Spleen (tissue), 11 donors: ENCODE results near the gene EGLN3. TPM values are rescaled to one million over a fixed set of nuclear protein-coding genes. Genes with fewer than 3 reads are reported as not detected.

Experiments
- DNase-seq: peaks from one replicate; pipeline ENCODE4 v3.0.0-alpha.2; 2020
- H3K27ac ChIP-seq, 8 donors: fragments of 200-600 bp; sonication (generic) in 7 of 8; 1 replicate in 4 of 8; 2 replicates in 4 of 8; pipeline versions ENCODE4 v1.5.0 to v1.8.0; 2016 to 2021; ENCODE audit warnings: inconsistent platforms in 4 of 8, mild to moderate bottlenecking in 4 of 8, moderate library complexity in 1 of 8
- H3K27me3 ChIP-seq, 7 donors: fragments of 200-600 bp; sonication (generic) in 6 of 7; replicated peaks in 1 of 7; 1 replicate in 4 of 7; 2 replicates in 3 of 7; pipeline versions ENCODE4 v1.5.0 to v1.8.0; 2016 to 2021; ENCODE audit warnings: inconsistent platforms in 3 of 7, mild to moderate bottlenecking in 1 of 7
- H3K36me3 ChIP-seq, 6 donors: fragments of 200-600 bp; sonication (generic) in 5 of 6; 1 replicate in 4 of 6; 2 replicates in 2 of 6; pipeline versions ENCODE4 v1.5.0 to v1.8.0; 2016 to 2021; ENCODE audit warnings: inconsistent platforms in 2 of 6
- H3K4me1 ChIP-seq, 6 donors: fragments of 200-600 bp; sonication (generic) in 5 of 6; 1 replicate in 3 of 6; 2 replicates in 3 of 6; pipeline versions ENCODE4 v1.5.0 to v1.8.0; 2016 to 2021; ENCODE audit warnings: inconsistent platforms in 3 of 6
- H3K4me3 ChIP-seq, 8 donors: fragments of 200-600 bp; sonication (generic) in 7 of 8; 1 replicate in 4 of 8; 2 replicates in 4 of 8; pipeline versions ENCODE4 v1.5.0 to v1.8.0; 2016 to 2021; ENCODE audit warnings: inconsistent platforms in 4 of 8, mild to moderate bottlenecking in 4 of 8, moderate library complexity in 2 of 8
- H3K9me3 ChIP-seq, 8 donors: fragments of 200-600 bp; sonication (generic) in 7 of 8; 1 replicate in 4 of 8; 2 replicates in 4 of 8; pipeline versions ENCODE4 v1.5.0 to v1.8.0; 2016 to 2021; ENCODE audit warnings: inconsistent platforms in 4 of 8
- POLR2A ChIP-seq, 3 donors: fragments of 450-650 bp; IDR thresholded peaks; one replicate each; pipeline ENCODE4 v1.5.1; 2017; ENCODE audit warnings: antibody characterized with exemption in 3 of 3, mild to moderate bottlenecking in 1 of 3
- POLR2AphosphoS5 ChIP-seq, 3 donors: sonication (generic); formaldehyde crosslinking; IDR thresholded peaks; one replicate each; pipeline ENCODE4 v1.5.1; 2017; ENCODE audit warnings: antibody characterized with exemption in 3 of 3
- WGBS, 5 donors: extraction: QIAGEN DNeasy Blood & Tissue Kit in 3 of 5; methylation state at CpG; one replicate each; pipeline versions ENCODE4 v1.1.5 to v1.1.7; 2013 to 2018; 5-methylcytosine and 5-hydroxymethylcytosine counted together
- intact Hi-C: fragments of 100-400 bp; cut with DNase I; formaldehyde crosslinking; loops from one replicate; pipeline ENCODE4 v1.15.0; 2023; ENCODE audit warnings: low total_unique reads
- polyA plus RNA-seq, 3 donors: library from polyadenylated mRNA; stranded (reverse); fragments of 200-250 nt; gene quantifications; one replicate each; pipeline ENCODE4 v1.2.1, GENCODE V29; 2013
- total RNA-seq, 7 donors: library from RNA; depleted of rRNA in 3 of 7; stranded (reverse); fragments of >200 nt in 3 of 7; fragmentation: NEBNext Ultra II Directional in 4 of 7; extraction: Animal tissue kit (Norgen Biotek cat#: 25700) in 4 of 7; gene quantifications; one replicate each; pipeline versions ENCODE4 v1.1.0 to v1.2.1, GENCODE V29; 2016 to 2021
- TF ChIP-seq, protein P1 (sequence below), 11 experiments: fragments of 200-600 bp in 7 of 11; fragments of 450-650 bp in 4 of 11; sonication (generic) in 4 of 11; IDR thresholded peaks in 8 of 11; conservative IDR thresholded peaks in 3 of 11; 1 replicate in 7 of 11; 2 replicates in 4 of 11; pipeline versions ENCODE4 v1.4.0 to v1.8.0; 2016 to 2021; ENCODE audit warnings: antibody characterized with exemption in 11 of 11, inconsistent platforms in 4 of 11, mild to moderate bottlenecking in 1 of 11
- donor health status: healthy with polysubstance abuse.
- donor health status: DM: no; HTN: no; CAD: no; lungs with moderate emphysema.
- donor health status: DM: no; HTN: no; CAD: no.
- donor health status: Bipolar disorder and iron deficiency.
- donor health status: healthy.
- donor health status: DM: no; HTN: no; CAD: no.
- donor health status: DM: yes; HTN: yes; CAD: no.

EGLN3 gene
- total and polyA plus RNA-seq, 10 donors = 4.0 to 21.5 (median 7.8) TPM

DNA sequence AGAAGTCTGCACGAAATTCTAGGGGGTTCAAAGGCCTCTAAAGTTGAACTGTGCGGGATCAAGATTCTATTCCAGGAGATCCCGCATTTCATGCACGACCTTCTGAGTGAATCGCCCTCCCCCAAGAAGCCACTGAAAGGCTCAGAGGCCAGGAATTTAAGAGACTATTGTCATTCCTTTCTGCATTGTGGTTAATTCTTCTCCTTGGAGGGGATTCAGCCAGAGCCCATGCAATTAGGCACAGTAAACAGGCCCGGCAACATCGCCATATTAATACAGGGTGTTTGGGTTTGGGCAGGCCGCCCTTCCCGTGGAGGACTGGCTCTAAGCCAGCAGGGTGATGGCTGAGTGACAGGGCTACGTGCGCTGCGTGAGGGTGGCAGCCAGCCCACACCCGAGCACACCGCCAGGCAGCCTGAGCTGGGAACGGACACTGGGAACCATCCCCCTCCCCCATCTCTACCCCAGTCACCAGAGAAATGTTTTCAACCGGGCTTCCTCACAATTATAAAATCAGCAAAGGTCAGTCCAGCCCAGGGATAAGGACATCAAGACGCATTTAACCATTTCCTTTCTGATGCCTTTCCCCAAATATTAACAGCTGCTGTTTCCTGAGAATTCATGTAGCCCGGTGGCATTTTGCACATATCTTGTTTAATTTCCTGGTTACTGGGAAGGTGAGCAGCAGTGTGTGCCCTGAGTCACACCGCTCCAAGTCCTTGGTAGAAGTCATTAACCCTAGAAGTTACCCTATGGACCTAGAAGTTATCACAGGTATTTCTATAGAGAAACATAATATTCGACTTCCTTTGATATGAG, 12.5 kb downstream of the EGLN3 start:
- peaks cover 0 to 13% (median 0%) of the 10 kb centered on the region in 6 donors for H3K4me1 ChIP-seq
- 23 to 38% (median 30%) methylated on average over 20 of the region's 20 CpGs for WGBS, 5 donors
- DNase-seq = peak; percentile 75

DNA sequence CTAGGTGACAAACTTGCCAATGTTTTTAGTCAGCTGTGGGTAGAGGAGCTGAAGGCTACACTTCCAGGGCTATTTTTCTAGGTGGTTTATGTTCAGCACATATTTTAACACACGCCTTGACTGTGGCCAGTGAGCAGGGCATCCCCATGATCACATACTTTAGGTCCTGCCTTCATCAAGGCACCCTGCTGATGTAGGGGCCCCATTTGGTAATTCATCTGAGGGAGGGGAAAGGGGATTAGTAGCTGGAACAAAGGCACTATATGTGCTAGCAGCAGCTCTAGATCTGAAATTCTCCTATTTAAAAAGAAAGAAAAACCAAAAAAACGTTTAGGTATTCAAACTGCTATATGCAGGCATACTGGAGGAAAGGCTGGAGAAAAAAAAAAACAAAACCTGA, 14.5 kb downstream of the EGLN3 start:
- WGBS, 5 donors = 67 to 83% (median 74%) methylated on average over 2 of the region's 2 CpGs

More for the DNA sequence above, 12.5 kb downstream of the EGLN3 start:
- intact Hi-C loops = no loop called here
- no peaks in the 10 kb centered on the region for H3K9me3 ChIP-seq
- H3K36me3 ChIP-seq = no peaks in the 10 kb centered on the region
- H3K27ac ChIP-seq = peak overlapping the region in 6 of 8 donors; percentile 9 to 58 (median 26)
- no peaks in the 10 kb centered on the region for H3K27me3 ChIP-seq
- no peak for TF ChIP-seq POLR2A (IDR thresholded peaks at IDR 0.05)
- TF ChIP-seq POLR2AphosphoS5 (IDR thresholded peaks at IDR 0.05) = peak; percentile 31 to 58 (median 57)
- peak overlapping the region in 2 of 8 donors; percentile 9 to 46 for H3K4me3 ChIP-seq

DNA sequence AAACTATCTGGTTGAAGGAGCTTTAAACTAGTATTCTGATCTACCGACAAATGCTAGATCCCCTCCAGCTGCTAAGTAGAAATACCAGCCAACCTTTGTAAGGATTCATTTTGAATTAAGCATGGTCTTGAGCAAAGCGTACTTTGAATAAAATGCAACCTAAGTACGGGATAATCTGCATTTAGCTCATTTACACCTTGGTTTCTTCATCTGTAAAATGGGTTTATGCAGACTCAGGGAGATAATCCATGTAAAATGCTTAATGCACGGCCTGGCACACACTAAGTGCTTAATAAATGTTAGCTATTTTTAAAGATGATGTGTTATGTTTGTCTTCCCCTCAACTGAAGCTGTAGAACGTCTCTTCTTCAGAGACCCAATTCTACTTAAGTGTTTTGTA, 15.9 kb downstream of the EGLN3 start:
- TF ChIP-seq POLR2AphosphoS5 (IDR thresholded peaks at IDR 0.05) (no peak), POLR2A (IDR thresholded peaks at IDR 0.05) (no peak)
- TF ChIP-seq, protein P1, sequence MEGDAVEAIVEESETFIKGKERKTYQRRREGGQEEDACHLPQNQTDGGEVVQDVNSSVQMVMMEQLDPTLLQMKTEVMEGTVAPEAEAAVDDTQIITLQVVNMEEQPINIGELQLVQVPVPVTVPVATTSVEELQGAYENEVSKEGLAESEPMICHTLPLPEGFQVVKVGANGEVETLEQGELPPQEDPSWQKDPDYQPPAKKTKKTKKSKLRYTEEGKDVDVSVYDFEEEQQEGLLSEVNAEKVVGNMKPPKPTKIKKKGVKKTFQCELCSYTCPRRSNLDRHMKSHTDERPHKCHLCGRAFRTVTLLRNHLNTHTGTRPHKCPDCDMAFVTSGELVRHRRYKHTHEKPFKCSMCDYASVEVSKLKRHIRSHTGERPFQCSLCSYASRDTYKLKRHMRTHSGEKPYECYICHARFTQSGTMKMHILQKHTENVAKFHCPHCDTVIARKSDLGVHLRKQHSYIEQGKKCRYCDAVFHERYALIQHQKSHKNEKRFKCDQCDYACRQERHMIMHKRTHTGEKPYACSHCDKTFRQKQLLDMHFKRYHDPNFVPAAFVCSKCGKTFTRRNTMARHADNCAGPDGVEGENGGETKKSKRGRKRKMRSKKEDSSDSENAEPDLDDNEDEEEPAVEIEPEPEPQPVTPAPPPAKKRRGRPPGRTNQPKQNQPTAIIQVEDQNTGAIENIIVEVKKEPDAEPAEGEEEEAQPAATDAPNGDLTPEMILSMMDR (IDR thresholded peaks at IDR 0.05 in 8 of 11, conservative IDR thresholded peaks at IDR 0.05 in 3 of 11) = no peak
- no peaks in the 10 kb centered on the region for H3K27me3 ChIP-seq
- no peak for DNase-seq
- H3K36me3 ChIP-seq = no peaks in the 10 kb centered on the region
- no peak overlapping the region for H3K27ac ChIP-seq
- WGBS, 5 donors = 85 to 94% (median 90%) methylated on average over 5 of the region's 5 CpGs
- intact Hi-C loops = no loop called here
- H3K9me3 ChIP-seq = no peaks in the 10 kb centered on the region
- H3K4me1 ChIP-seq = peaks cover 0 to 13% (median 0%) of the 10 kb centered on the region in 6 donors
- no peak overlapping the region for H3K4me3 ChIP-seq

More for the DNA sequence above, 14.5 kb downstream of the EGLN3 start:
- Histone ChIP-seq H3K9me3 (no peaks in the 10 kb centered on the region), H3K27me3 (no peaks in the 10 kb centered on the region), H3K4me1 (peaks cover 0 to 13% (median 0%) of the 10 kb centered on the region in 6 donors), H3K27ac (no peak overlapping the region), H3K36me3 (no peaks in the 10 kb centered on the region), H3K4me3 (no peak overlapping the region)
- TF ChIP-seq POLR2AphosphoS5 (IDR thresholded peaks at IDR 0.05) (no peak), POLR2A (IDR thresholded peaks at IDR 0.05) (no peak)
- TF ChIP-seq, protein P1 (IDR thresholded peaks at IDR 0.05 in 8 of 11, conservative IDR thresholded peaks at IDR 0.05 in 3 of 11) = no peak
- intact Hi-C loops = no loop called here
- no peak for DNase-seq

DNA sequence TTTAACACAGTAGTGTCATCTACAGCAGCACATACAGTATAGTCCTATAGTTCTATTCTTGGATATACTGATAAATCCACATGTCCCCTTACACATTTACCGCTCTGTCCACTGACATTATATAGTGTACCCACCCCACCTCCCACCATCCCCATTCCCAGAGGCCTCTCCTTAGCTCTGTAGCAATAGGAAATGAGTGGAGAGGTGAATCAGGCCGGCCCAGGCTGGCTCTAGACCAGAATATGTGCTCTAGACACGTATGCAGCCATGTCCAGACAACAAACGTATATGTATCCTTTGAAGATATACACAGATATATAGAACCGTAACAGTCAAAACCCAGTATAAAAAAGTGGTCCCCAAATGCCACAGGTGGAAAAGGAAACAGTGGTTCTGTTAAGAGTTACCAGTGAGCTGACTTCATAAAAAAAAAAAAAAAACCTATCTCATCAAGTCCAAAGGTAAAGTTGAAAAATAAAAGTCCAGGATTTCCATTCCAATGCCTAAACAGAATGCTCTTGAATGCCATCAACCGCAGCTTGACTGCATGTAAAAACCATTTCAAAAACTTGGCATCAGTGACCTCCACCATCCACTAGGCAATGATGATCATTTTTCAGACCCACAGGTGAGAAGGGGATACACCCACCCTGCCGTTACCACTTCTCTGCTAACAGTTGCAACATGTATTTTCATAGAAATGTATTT, 16.7 kb downstream of the EGLN3 start:
- Histone ChIP-seq H3K9me3 (no peaks in the 10 kb centered on the region), H3K36me3 (no peaks in the 10 kb centered on the region), H3K4me1 (peaks cover 0 to 13% (median 0%) of the 10 kb centered on the region in 6 donors), H3K4me3 (no peak overlapping the region), H3K27ac (no peak overlapping the region), H3K27me3 (no peaks in the 10 kb centered on the region)
- WGBS, 5 donors = 73 to 92% (median 82%) methylated on average over 7 of the region's 7 CpGs
- TF ChIP-seq, protein P1 (IDR thresholded peaks at IDR 0.05 in 8 of 11, conservative IDR thresholded peaks at IDR 0.05 in 3 of 11) = no peak
- TF ChIP-seq POLR2AphosphoS5 (IDR thresholded peaks at IDR 0.05) (no peak), POLR2A (IDR thresholded peaks at IDR 0.05) (no peak)
- DNase-seq = no peak
- intact Hi-C loops = no loop called here
